ENCODE data around the gene AMOTL1.

AMOTL1 gene

GRCh38 chr11:94728966-94729751 is 39.0 kb upstream of the AMOTL1 start:
- TF ChIP-seq FOXP2 (optimal IDR thresholded peaks at IDR 0.05; ENCODE audit: control extremely low read depth, extremely low read length, insufficient read depth) (no peak), EZH2 (IDR thresholded peaks at IDR 0.05) (no peak), POLR2AphosphoS5 (IDR thresholded peaks at IDR 0.05; ENCODE audit: borderline replicate concordance, low read depth, low read length) (no peak)
- Histone ChIP-seq H3K36me3 (ENCODE audit: insufficient read depth, low read length) (no peaks in the 10 kb centered on the region), H3K9ac (ENCODE audit: insufficient read length) (no peak overlapping the region), H3K9me3 (ENCODE audit: low read depth, low read length) (no peaks in the 10 kb centered on the region), H3K27ac (no peak overlapping the region), H3K4me3 (no peak overlapping the region)
- no peak for DNase-seq (ENCODE audit: low read depth, low spot score)

GRCh38 chr11:94730153-94730552 is 38.0 kb upstream of the AMOTL1 start:
- H3K36me3 ChIP-seq (ENCODE audit: insufficient read depth, low read length): no peaks in the 10 kb centered on the region
- no peaks in the 10 kb centered on the region for H3K9me3 ChIP-seq (ENCODE audit: low read depth, low read length)
- H3K4me3 ChIP-seq: no peak overlapping the region
- H3K27ac ChIP-seq: no peak overlapping the region
- TF ChIP-seq FOXP2 (optimal IDR thresholded peaks at IDR 0.05; ENCODE audit: control extremely low read depth, extremely low read length, insufficient read depth) (no peak), POLR2AphosphoS5 (IDR thresholded peaks at IDR 0.05; ENCODE audit: borderline replicate concordance, low read depth, low read length) (no peak), EZH2 (IDR thresholded peaks at IDR 0.05) (no peak)
- no peak for DNase-seq (ENCODE audit: low read depth, low spot score)
- H3K9ac ChIP-seq (ENCODE audit: insufficient read length): no peak overlapping the region

- TF ChIP-seq FOXP2 (optimal IDR thresholded peaks at IDR 0.05; ENCODE audit: control extremely low read depth, extremely low read length, insufficient read depth) (no peak), EZH2 (IDR thresholded peaks at IDR 0.05) (no peak), POLR2AphosphoS5 (IDR thresholded peaks at IDR 0.05; ENCODE audit: borderline replicate concordance, low read depth, low read length) (no peak)
- DNase-seq (ENCODE audit: low read depth, low spot score): no peak
- H3K27ac ChIP-seq: no peak overlapping the region
- no peak overlapping the region for H3K9ac ChIP-seq (ENCODE audit: insufficient read length)
- H3K36me3 ChIP-seq (ENCODE audit: insufficient read depth, low read length): no peaks in the 10 kb centered on the region
- H3K9me3 ChIP-seq (ENCODE audit: low read depth, low read length): no peaks in the 10 kb centered on the region
- H3K4me3 ChIP-seq: no peak overlapping the region
These were observed 36.1 kb upstream of the AMOTL1 start for GRCh38 chr11:94731880-94732601.

GRCh38 chr11:94732617-94733281 is 35.4 kb upstream of the AMOTL1 start:
- Histone ChIP-seq H3K4me3 (no peak overlapping the region), H3K36me3 (ENCODE audit: insufficient read depth, low read length) (no peaks in the 10 kb centered on the region), H3K9ac (ENCODE audit: insufficient read length) (no peak overlapping the region), H3K9me3 (ENCODE audit: low read depth, low read length) (no peaks in the 10 kb centered on the region), H3K27ac (no peak overlapping the region)
- DNase-seq (ENCODE audit: low read depth, low spot score): no peak
- TF ChIP-seq POLR2AphosphoS5 (IDR thresholded peaks at IDR 0.05; ENCODE audit: borderline replicate concordance, low read depth, low read length) (no peak), FOXP2 (optimal IDR thresholded peaks at IDR 0.05; ENCODE audit: control extremely low read depth, extremely low read length, insufficient read depth) (no peak), EZH2 (IDR thresholded peaks at IDR 0.05) (no peak)

- Histone ChIP-seq H3K27ac (no peak overlapping the region), H3K4me3 (peak overlapping the region; percentile 27; the same call in 1 of the 2 replicates), H3K36me3 (ENCODE audit: insufficient read depth, low read length) (no peaks in the 10 kb centered on the region), H3K9me3 (ENCODE audit: low read depth, low read length) (no peaks in the 10 kb centered on the region), H3K9ac (ENCODE audit: insufficient read length) (no peak overlapping the region)
- DNase-seq (ENCODE audit: low read depth, low spot score): no peak
- no peak for TF ChIP-seq FOXP2 (optimal IDR thresholded peaks at IDR 0.05; ENCODE audit: control extremely low read depth, extremely low read length, insufficient read depth)
- TF ChIP-seq POLR2AphosphoS5 (IDR thresholded peaks at IDR 0.05; ENCODE audit: borderline replicate concordance, low read depth, low read length): no peak
- TF ChIP-seq EZH2 (IDR thresholded peaks at IDR 0.05): no peak
These were observed 33.4 kb upstream of the AMOTL1 start for GRCh38 chr11:94734563-94735275.

- no peaks in the 10 kb centered on the region for H3K36me3 ChIP-seq (ENCODE audit: insufficient read depth, low read length)
- no peak for TF ChIP-seq EZH2 (IDR thresholded peaks at IDR 0.05)
- no peak for TF ChIP-seq POLR2AphosphoS5 (IDR thresholded peaks at IDR 0.05; ENCODE audit: borderline replicate concordance, low read depth, low read length)
- no peak for TF ChIP-seq FOXP2 (optimal IDR thresholded peaks at IDR 0.05; ENCODE audit: control extremely low read depth, extremely low read length, insufficient read depth)
- H3K9ac ChIP-seq (ENCODE audit: insufficient read length): no peak overlapping the region
- H3K27ac ChIP-seq: no peak overlapping the region
- no peak overlapping the region for H3K4me3 ChIP-seq
- DNase-seq (ENCODE audit: low read depth, low spot score): no peak
- H3K9me3 ChIP-seq (ENCODE audit: low read depth, low read length): no peaks in the 10 kb centered on the region
These were observed 32.2 kb upstream of the AMOTL1 start for GRCh38 chr11:94735907-94736306.

- no peak for DNase-seq (ENCODE audit: low read depth, low spot score)
- H3K9ac ChIP-seq (ENCODE audit: insufficient read length): no peak overlapping the region
- no peaks in the 10 kb centered on the region for H3K36me3 ChIP-seq (ENCODE audit: insufficient read depth, low read length)
- H3K27ac ChIP-seq: no peak overlapping the region
- no peak overlapping the region for H3K4me3 ChIP-seq
- TF ChIP-seq POLR2AphosphoS5 (IDR thresholded peaks at IDR 0.05; ENCODE audit: borderline replicate concordance, low read depth, low read length): no peak
- no peak for TF ChIP-seq EZH2 (IDR thresholded peaks at IDR 0.05)
- H3K9me3 ChIP-seq (ENCODE audit: low read depth, low read length): no peaks in the 10 kb centered on the region
These were observed 31.0 kb upstream of the AMOTL1 start for GRCh38 chr11:94737171-94737611.

- DNase-seq (ENCODE audit: low read depth, low spot score): no peak
- H3K27ac ChIP-seq: no peak overlapping the region
- no peaks in the 10 kb centered on the region for H3K9me3 ChIP-seq (ENCODE audit: low read depth, low read length)
- H3K36me3 ChIP-seq (ENCODE audit: insufficient read depth, low read length): no peaks in the 10 kb centered on the region
- TF ChIP-seq EZH2 (IDR thresholded peaks at IDR 0.05): no peak
- TF ChIP-seq POLR2AphosphoS5 (IDR thresholded peaks at IDR 0.05; ENCODE audit: borderline replicate concordance, low read depth, low read length): no peak
- no peak for TF ChIP-seq FOXP2 (optimal IDR thresholded peaks at IDR 0.05; ENCODE audit: control extremely low read depth, extremely low read length, insufficient read depth)
- H3K4me3 ChIP-seq: no peak overlapping the region
- H3K9ac ChIP-seq (ENCODE audit: insufficient read length): no peak overlapping the region
These were observed 29.4 kb upstream of the AMOTL1 start for GRCh38 chr11:94738746-94739145.

Measured in SK-N-MC (cell line).